Aorta (tissue), 5 donors: ENCODE data around the gene DYNLT3. TPM values are rescaled to one million over a fixed set of nuclear protein-coding genes. Genes with fewer than 3 reads are reported as not detected.

ENCODE experiments used
- ATAC-seq: fragments of 200-7000 bp; cut with Tn5 transposase; one replicate; pipeline ENCODE4 v1.9.1; 2022; ENCODE audit warnings: moderate library complexity; ENCODE audit not compliant: low FRiP score
- DNase-seq, 2 donors: peaks; one replicate each; pipeline ENCODE4 v3.0.0-alpha.2; 2020
- H3K27ac ChIP-seq, 2 donors: one replicate each; pipeline ENCODE4 v1.5.1; 2013; ENCODE audit warnings: low read length in 2 of 2, mild to moderate bottlenecking in 2 of 2, moderate library complexity in 2 of 2, control low read depth in 1 of 2, inconsistent platforms in 1 of 2, low read depth in 1 of 2
- H3K27me3 ChIP-seq, 2 donors: one replicate each; pipeline ENCODE4 v1.6.1; 2013; ENCODE audit warnings: control low read depth in 1 of 2, low read length in 1 of 2, mild to moderate bottlenecking in 1 of 2, moderate library complexity in 1 of 2; ENCODE audit not compliant: insufficient read depth in 2 of 2, control insufficient read depth in 1 of 2
- H3K36me3 ChIP-seq, 2 donors: one replicate each; pipeline ENCODE4 v1.6.1; 2013; ENCODE audit warnings: control low read depth in 1 of 2, low read length in 1 of 2, mild to moderate bottlenecking in 1 of 2; ENCODE audit not compliant: insufficient read depth in 2 of 2, control insufficient read depth in 1 of 2
- H3K4me1 ChIP-seq, 2 donors: one replicate each; pipeline ENCODE4 v1.6.1; 2013; ENCODE audit warnings: low read length in 2 of 2, control low read depth in 1 of 2, mild to moderate bottlenecking in 1 of 2, moderate library complexity in 1 of 2; ENCODE audit not compliant: insufficient read depth in 2 of 2, control insufficient read depth in 1 of 2
- H3K4me3 ChIP-seq, 2 donors: one replicate each; pipeline ENCODE4 v1.5.1; 2013; ENCODE audit warnings: low read length in 2 of 2, control low read depth in 1 of 2, mild to moderate bottlenecking in 1 of 2
- H3K9me3 ChIP-seq: one replicate; pipeline ENCODE4 v1.6.1; 2013; ENCODE audit warnings: mild to moderate bottlenecking, low read length; ENCODE audit not compliant: control insufficient read depth
- WGBS, 2 donors: extraction: QIAGEN DNeasy Blood & Tissue Kit; methylation state at CpG; one replicate each; pipeline ENCODE4 v1.1.7; 2013; 5-methylcytosine and 5-hydroxymethylcytosine counted together
- intact Hi-C, 2 donors: fragments of 100-400 bp; cut with DNase I; formaldehyde crosslinking; loops; one replicate each; pipeline versions ENCODE4 v1.14.2 to v1.15.0; 2022
- long read RNA-seq, 2 donors: library from polyadenylated mRNA; unstranded; transcript quantifications; one replicate each; pipeline ENCODE4 v2.0.0, GENCODE V29; 2020 to 2021
- polyA plus RNA-seq, 2 donors: library from polyadenylated mRNA; stranded (reverse); fragments of 200-250 nt; gene quantifications; one replicate each; pipeline ENCODE4 v1.2.3, GENCODE V29; 2013
- total RNA-seq, 2 donors: library from RNA; stranded (reverse); fragmentation: NEBNext Ultra II Directional; extraction: Animal tissue kit (Norgen Biotek cat#: 25700); gene quantifications; one replicate each; pipeline ENCODE4 v1.2.1, GENCODE V29; 2021
- donor health status: healthy with polysubstance abuse.
- donor health status: Bipolar disorder and iron deficiency.
- donor health status: DM: no; HTN: no; CAD: no.
- donor health status: DM: no; HTN: no; CAD: no.
- donor health status: DM: yes; HTN: yes; CAD: no.

The DYNLT3 gene
- 10 to 100 TPM; 43.2 to 65.3 TPM for total RNA-seq
- polyA plus RNA-seq: 10 to 100 TPM; 50.0 to 94.0 TPM
- long read RNA-seq, donor 1, transcript DYNLT3-201 (5 exons, 2,217 nt): major isoform, 196 of 207 reads
- long read RNA-seq, donor 1, partial matches to known transcripts: 7 of 207 reads
- long read RNA-seq, donor 1, other reads (novel, unspliced or antisense): 3 of 207 reads
- long read RNA-seq, donor 2, transcript DYNLT3-201 (5 exons, 2,217 nt): major isoform, 30 of 31 reads
- long read RNA-seq, donor 2, partial matches to known transcripts: 1 of 31 reads
- long read RNA-seq, donor 2, other reads (novel, unspliced or antisense): 0 of 31 reads

- no peaks in the 10 kb centered on the region for H3K36me3 ChIP-seq
- H3K27me3 ChIP-seq: no peaks in the 10 kb centered on the region
- H3K27ac ChIP-seq: peak within 1 kb of the TSS; percentile 47 to 91
- H3K4me3 ChIP-seq: peak within 1 kb of the TSS; percentile 57 to 93
- ATAC-seq (peak; percentile 97), DNase-seq (peak; percentile 89 to 93)
- intact Hi-C loops: no loop called here
- no peaks in the 10 kb centered on the region for H3K4me1 ChIP-seq
- 1 to 32% methylated on average over 47 to 67 of the region's 67 CpGs for WGBS, 2 donors
- no peaks in the 10 kb centered on the region for H3K9me3 ChIP-seq
Measured at GRCh38 chrX:37846934-37847732, at the start of gene DYNLT3. TSS of gene DYNLT3 (minus strand) at chrX:37847571. CDS start at chrX:37847510, 61 bp downstream.

GRCh38 chrX:37896511-37896890 lies 49.1 kb upstream of the DYNLT3 start:
- H3K9me3 ChIP-seq: no peaks in the 10 kb centered on the region
- WGBS, 2 donors: 45 to 63% methylated on average over 1 of the region's 1 CpG
- H3K4me1 ChIP-seq: no peaks in the 10 kb centered on the region
- intact Hi-C loops: no loop called here
- no peak for ATAC-seq
- H3K4me3 ChIP-seq: no peak overlapping the region
- DNase-seq: no peak
- no peak overlapping the region for H3K27ac ChIP-seq
- H3K27me3 ChIP-seq: no peaks in the 10 kb centered on the region
- no peaks in the 10 kb centered on the region for H3K36me3 ChIP-seq

GRCh38 chrX:37895795-37896510 lies 48.6 kb upstream of the DYNLT3 start:
- Histone ChIP-seq H3K4me3 (no peak overlapping the region), H3K4me1 (no peaks in the 10 kb centered on the region), H3K27me3 (no peaks in the 10 kb centered on the region), H3K9me3 (no peaks in the 10 kb centered on the region), H3K36me3 (no peaks in the 10 kb centered on the region), H3K27ac (no peak overlapping the region)
- intact Hi-C loops: no loop called here
- ATAC-seq: no peak
- DNase-seq: no peak

- intact Hi-C loops: no loop called here
- no peak overlapping the region for H3K4me3 ChIP-seq
- 58 to 65% methylated on average over 3 of the region's 3 CpGs for WGBS, 2 donors
- no peak for DNase-seq
- no peaks in the 10 kb centered on the region for H3K4me1 ChIP-seq
- H3K27me3 ChIP-seq: no peaks in the 10 kb centered on the region
- H3K9me3 ChIP-seq: no peaks in the 10 kb centered on the region
- ATAC-seq: no peak
- H3K36me3 ChIP-seq: no peaks in the 10 kb centered on the region
- no peak overlapping the region for H3K27ac ChIP-seq
Measured at GRCh38 chrX:37894725-37895124, 47.4 kb upstream of the DYNLT3 start.

GRCh38 chrX:37888010-37888409 lies 40.6 kb upstream of the DYNLT3 start:
- no peak for DNase-seq
- ATAC-seq: no peak
- Histone ChIP-seq H3K4me3 (no peak overlapping the region), H3K27ac (no peak overlapping the region), H3K27me3 (no peaks in the 10 kb centered on the region), H3K36me3 (no peaks in the 10 kb centered on the region), H3K4me1 (no peaks in the 10 kb centered on the region), H3K9me3 (no peaks in the 10 kb centered on the region)
- intact Hi-C loops: no loop called here
- WGBS, 2 donors: 79 to 95% methylated on average over 5 of the region's 5 CpGs

- Histone ChIP-seq H3K36me3 (no peaks in the 10 kb centered on the region), H3K4me3 (no peak overlapping the region), H3K9me3 (no peaks in the 10 kb centered on the region), H3K27ac (no peak overlapping the region), H3K27me3 (no peaks in the 10 kb centered on the region), H3K4me1 (no peaks in the 10 kb centered on the region)
- ATAC-seq (no peak), DNase-seq (no peak)
- intact Hi-C loops: no loop called here
- 41 to 100% methylated on average over 1 of the region's 1 CpG for WGBS, 2 donors
Measured at GRCh38 chrX:37887347-37887746, 40.0 kb upstream of the DYNLT3 start.

GRCh38 chrX:37883196-37883595 lies 35.8 kb upstream of the DYNLT3 start:
- intact Hi-C loops: no loop called here
- WGBS, 2 donors: 81 to 92% methylated on average over 2 of the region's 2 CpGs

GRCh38 chrX:37879692-37880091 lies 32.3 kb upstream of the DYNLT3 start:
- Histone ChIP-seq H3K27ac (no peak overlapping the region), H3K9me3 (no peaks in the 10 kb centered on the region), H3K4me1 (peaks cover 0 to 3% of the 10 kb centered on the region in 2 donors), H3K36me3 (no peaks in the 10 kb centered on the region), H3K27me3 (no peaks in the 10 kb centered on the region), H3K4me3 (no peak overlapping the region)
- no peak for ATAC-seq
- DNase-seq: no peak
- 90 to 97% methylated on average over 1 of the region's 1 CpG for WGBS, 2 donors
- intact Hi-C loops: no loop called here

More at GRCh38 chrX:37883196-37883595, 35.8 kb upstream of the DYNLT3 start:
- Histone ChIP-seq H3K4me1 (peaks cover 0 to 3% of the 10 kb centered on the region in 2 donors), H3K27ac (no peak overlapping the region), H3K4me3 (no peak overlapping the region), H3K36me3 (no peaks in the 10 kb centered on the region), H3K27me3 (no peaks in the 10 kb centered on the region), H3K9me3 (no peaks in the 10 kb centered on the region)
- DNase-seq (no peak), ATAC-seq (no peak)
